Keratinocyte (primary cell): ENCODE results near the gene HLA-E. TPM values are rescaled to one million over a fixed set of nuclear protein-coding genes. Genes with fewer than 3 reads are reported as not detected.

Experiments
- DNase-seq: peaks from one replicate; pipeline ENCODE4 v3.0.0-alpha.2; 2011; ENCODE audit warnings: low read depth, missing footprints, low spot score
- FAIRE-seq: peaks from 2 replicates; lab custom pipeline; 2011; peaks lifted over from hg19 to GRCh38; lab: Jason Lieb, UNC
- H2AFZ ChIP-seq: 2 replicates; pipeline ENCODE4 v1.6.0; 2012; ENCODE audit warnings: low read length, control low read depth, inconsistent platforms; ENCODE audit not compliant: control insufficient read depth
- H3K27ac ChIP-seq: 2 replicates; pipeline ENCODE4 v1.5.1; 2011; ENCODE audit warnings: low read length; ENCODE audit not compliant: control insufficient read depth, insufficient read depth
- H3K27me3 ChIP-seq: 3 replicates; pipeline ENCODE4 v1.6.0; 2011; ENCODE audit warnings: low read length; ENCODE audit not compliant: control insufficient read depth, insufficient read depth; ENCODE audit errors: extremely low read depth
- H3K36me3 ChIP-seq, 2 experiments: 2 replicates in 1 of 2; 3 replicates in 1 of 2; pipeline ENCODE4 v1.5.1; 2011; ENCODE audit warnings: low read length in 2 of 2, mild to moderate bottlenecking in 1 of 2; ENCODE audit not compliant: control insufficient read depth in 2 of 2, insufficient read depth in 2 of 2; ENCODE audit errors: extremely low read depth in 1 of 2
- H3K4me1 ChIP-seq: 3 replicates; pipeline ENCODE4 v1.5.1; 2011; ENCODE audit warnings: low read length; ENCODE audit not compliant: control insufficient read depth, insufficient read depth; ENCODE audit errors: extremely low read depth
- H3K4me2 ChIP-seq: 3 replicates; pipeline ENCODE4 v1.6.0; 2011; ENCODE audit warnings: low read depth, low read length; ENCODE audit not compliant: control insufficient read depth, insufficient read depth; ENCODE audit errors: extremely low read depth
- H3K4me3 ChIP-seq, 3 experiments: fragments of 200-600 bp in 1 of 3; sonication (generic) in 1 of 3; 2 replicates in 2 of 3; 3 replicates in 1 of 3; pipeline ENCODE4 v1.5.1; 2011 to 2016; ENCODE audit warnings: low read length in 3 of 3, mild to moderate bottlenecking in 3 of 3, control low read depth in 2 of 3, inconsistent platforms in 1 of 3, low read depth in 1 of 3, mixed read lengths in 1 of 3, mixed run types in 1 of 3, moderate library complexity in 1 of 3; ENCODE audit not compliant: control insufficient read depth in 2 of 3, insufficient read depth in 2 of 3; ENCODE audit errors: extremely low read depth in 1 of 3
- H3K79me2 ChIP-seq: 2 replicates; pipeline ENCODE4 v1.6.0; 2012; ENCODE audit warnings: low read length; ENCODE audit not compliant: control insufficient read depth, insufficient read depth
- H3K9ac ChIP-seq: 3 replicates; pipeline ENCODE4 v1.6.0; 2011; ENCODE audit warnings: low read length; ENCODE audit not compliant: control insufficient read depth, insufficient read depth; ENCODE audit errors: extremely low read depth
- H3K9me1 ChIP-seq: 3 replicates; pipeline ENCODE4 v1.6.0; 2011; ENCODE audit warnings: low read length; ENCODE audit not compliant: control insufficient read depth, insufficient read depth; ENCODE audit errors: extremely low read depth
- H3K9me3 ChIP-seq: 2 replicates; pipeline ENCODE4 v1.5.1; 2012; ENCODE audit warnings: low read depth, low read length; ENCODE audit not compliant: control insufficient read depth
- H4K20me1 ChIP-seq: 3 replicates; pipeline ENCODE4 v1.6.0; 2011; ENCODE audit warnings: low read length; ENCODE audit not compliant: control insufficient read depth, insufficient read depth; ENCODE audit errors: extremely low read depth
- CTCF ChIP-seq, 3 experiments: IDR thresholded peaks in 1 of 3; conservative IDR thresholded peaks in 1 of 3; optimal IDR thresholded peaks in 1 of 3; 2 replicates in 2 of 3; 3 replicates in 1 of 3; pipeline versions ENCODE3 to v1.5.1; 2011; ENCODE audit warnings: low read length in 3 of 3, mild to moderate bottlenecking in 3 of 3, moderate library complexity in 2 of 3, control low read depth in 1 of 3, inconsistent platforms in 1 of 3; ENCODE audit not compliant: insufficient read depth in 2 of 3; ENCODE audit errors: extremely low read depth in 1 of 3
- EZH2 ChIP-seq: IDR thresholded peaks from one replicate; pipeline ENCODE4 v1.6.1; 2012; ENCODE audit warnings: inconsistent platforms, mild to moderate bottlenecking, low read length, moderate library complexity
- dilution Hi-C: fragments of 300-500 bp; cut with MboI; formaldehyde crosslinking; loops from one replicate; pipeline ENCODE4 v1.7.0; 2020; ENCODE audit warnings: low sequenced_read_pairs; ENCODE audit not compliant: extremely low pct_ligation_motif_present
- polyA plus RNA-seq, 5 experiments: library from polyadenylated mRNA; depleted of rRNA in 3 of 5; stranded (reverse) in 3 of 5; stranded (forward) in 1 of 5; unstranded in 1 of 5; fragments of >200 nt; gene quantifications; 1 replicate in 1 of 5; 2 replicates in 3 of 5; 3 replicates in 1 of 5; pipeline versions ENCODE4 v1.2.1 to v1.2.3, GENCODE V29; 2011 to 2012; ENCODE audit warnings: missing spikeins in 2 of 5, low read depth in 1 of 5, low replicate concordance in 1 of 5

The HLA-E gene
- polyA plus RNA-seq, 1 donor (not counting 4 experiments of a cell fraction or from before 2014, with no cell fraction given) = 108 TPM

DNA sequence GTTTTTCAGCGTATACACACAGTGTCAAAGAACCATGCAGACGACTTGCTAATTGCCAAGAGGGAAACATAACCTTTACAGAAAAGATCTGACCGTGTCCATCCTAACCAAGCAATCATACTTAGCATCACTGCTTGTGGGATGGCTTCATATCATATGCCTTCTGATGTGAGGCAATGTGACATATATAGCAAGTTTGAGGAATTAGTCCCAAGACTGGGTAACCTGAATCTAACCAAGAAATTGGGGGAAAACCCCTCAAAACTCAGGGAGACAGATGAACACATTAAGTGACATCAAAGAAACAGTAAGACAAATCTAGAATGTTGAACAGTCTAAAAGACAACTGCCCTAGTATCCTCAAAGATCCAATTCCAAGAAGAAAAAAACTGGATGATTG lies 48.6 kb downstream of the HLA-E start:
- no peak overlapping the region for H3K9ac ChIP-seq

DNA sequence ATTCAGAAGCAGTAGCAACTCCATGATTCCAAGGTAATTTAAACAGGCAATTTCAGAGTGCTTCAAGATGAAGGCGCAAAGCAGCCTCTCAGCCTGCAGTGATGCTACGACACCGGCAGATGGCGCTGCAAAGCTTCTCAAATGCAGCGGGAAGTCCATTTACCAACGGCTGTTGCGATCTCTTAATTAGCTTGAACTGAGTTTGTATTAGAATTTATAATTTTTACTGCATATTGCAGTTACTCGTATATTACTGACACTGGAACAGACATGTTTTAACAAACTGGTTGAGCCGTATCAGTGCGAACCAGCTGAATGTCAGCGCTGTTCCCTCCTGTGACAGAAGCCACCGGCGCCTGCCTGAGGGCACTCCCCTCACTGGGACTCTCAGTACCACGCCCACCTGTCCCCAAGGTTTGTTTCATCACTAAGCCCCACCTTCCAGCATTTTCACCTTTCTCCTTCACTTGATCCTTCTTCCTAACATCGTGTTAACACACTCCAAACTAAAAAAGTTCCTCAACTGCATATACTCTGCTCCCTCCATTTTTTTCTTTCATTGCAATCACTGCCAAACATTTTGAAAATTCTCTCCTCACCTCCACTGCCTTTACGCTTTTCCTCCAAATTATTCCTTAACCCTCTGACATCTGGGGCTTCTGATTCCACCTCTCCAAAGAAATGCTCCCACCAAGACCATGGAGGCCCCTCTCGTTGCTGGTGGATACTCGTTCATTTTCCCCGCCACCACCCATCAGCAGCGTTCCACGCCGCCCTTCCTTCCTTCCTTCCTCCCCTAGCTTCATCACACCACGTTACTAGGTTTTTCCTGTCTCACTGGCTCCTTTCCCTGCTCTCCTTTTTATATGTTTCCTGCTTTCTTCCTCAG lies 52.5 kb downstream of the HLA-E start:
- FAIRE-seq (peak; percentile 86), DNase-seq (peak; percentile 52)
- Histone ChIP-seq H3K27me3 (no peaks in the 10 kb centered on the region), H3K79me2 (no peaks in the 10 kb centered on the region), H3K4me1 (peaks cover 6% of the 10 kb centered on the region), H3K9me3 (no peaks in the 10 kb centered on the region), H3K27ac (no peak overlapping the region), H2AFZ (peak overlapping the region; percentile 53), H4K20me1 (no peaks in the 10 kb centered on the region), H3K4me3 (peak overlapping the region in 1 of 3 experiments; percentile 24), H3K9me1 (no peaks in the 10 kb centered on the region), H3K36me3 (peaks cover 15 to 17% of the 10 kb centered on the region in 2 experiments), H3K9ac (peak overlapping the region; percentile 0), H3K4me2 (peak overlapping the region; percentile 66)
- TF ChIP-seq EZH2 = no peak
- TF ChIP-seq CTCF (optimal IDR thresholded peaks at IDR 0.05 in 1 of 3, IDR thresholded peaks at IDR 0.05 in 1 of 3, conservative IDR thresholded peaks at IDR 0.05 in 1 of 3; ENCODE audit: extremely low read depth in 1 of 3, insufficient read depth in 2 of 3, low read length in 3 of 3) = peak; percentile 93 to 99 (median 96)
- dilution Hi-C loops = loop anchor here (10.0 kb wide), 1 partner anchor 193 kb away; no protein-coding TSS in a partner anchor

More for the DNA sequence above, 48.6 kb downstream of the HLA-E start:
- Histone ChIP-seq H4K20me1 (no peaks in the 10 kb centered on the region), H3K79me2 (no peaks in the 10 kb centered on the region), H3K9me1 (no peaks in the 10 kb centered on the region), H3K36me3 (no peaks in the 10 kb centered on the region), H3K4me2 (no peak overlapping the region), H3K9me3 (no peaks in the 10 kb centered on the region), H3K4me1 (peaks cover 6% of the 10 kb centered on the region), H2AFZ (no peak overlapping the region), H3K27me3 (no peaks in the 10 kb centered on the region), H3K4me3 (no peak overlapping the region), H3K27ac (no peak overlapping the region)
- FAIRE-seq (no peak), DNase-seq (no peak)
- dilution Hi-C loops = no loop called here
- TF ChIP-seq CTCF (optimal IDR thresholded peaks at IDR 0.05 in 1 of 3, IDR thresholded peaks at IDR 0.05 in 1 of 3, conservative IDR thresholded peaks at IDR 0.05 in 1 of 3; ENCODE audit: extremely low read depth in 1 of 3, insufficient read depth in 2 of 3, low read length in 3 of 3) = no peak
- no peak for TF ChIP-seq EZH2
